Smooth muscle cell (in vitro differentiated cells): ENCODE data around the gene PRSS57. TPM values are rescaled to one million over a fixed set of nuclear protein-coding genes. Genes with fewer than 3 reads are reported as not detected.

ENCODE experiments used
- DNase-seq: peaks from one replicate; lab custom pipeline; 2025; ENCODE audit not compliant: unreplicated experiment; lab: John Stamatoyannopoulos, UW
- H2AFZ ChIP-seq: fragments of 200-600 bp; sonication (generic); 2 replicates; pipeline ENCODE4 v1.6.0; 2016; ENCODE audit warnings: antibody characterized with exemption, low read depth, mild to moderate bottlenecking
- H3F3A ChIP-seq: fragments of 200-600 bp; sonication (generic); 2 replicates; pipeline ENCODE4 v1.6.0; 2017; ENCODE audit warnings: antibody characterized with exemption, low read depth
- H3K27ac ChIP-seq: fragments of 200-600 bp; sonication (generic); 2 replicates; pipeline ENCODE4 v1.5.1; 2016; ENCODE audit warnings: low read depth, mild to moderate bottlenecking
- H3K27me3 ChIP-seq: fragments of 200-600 bp; sonication (generic); 2 replicates; pipeline ENCODE4 v1.6.1; 2016; ENCODE audit warnings: low read depth, mild to moderate bottlenecking
- H3K36me3 ChIP-seq: fragments of 200-600 bp; sonication (generic); 2 replicates; pipeline ENCODE4 v1.5.1; 2016; ENCODE audit warnings: low read depth
- H3K4me1 ChIP-seq: fragments of 200-600 bp; sonication (generic); 2 replicates; pipeline ENCODE4 v1.5.1; 2016; ENCODE audit warnings: low read depth
- H3K4me2 ChIP-seq: fragments of 200-600 bp; sonication (generic); 2 replicates; pipeline ENCODE4 v1.6.0; 2016; ENCODE audit warnings: mild to moderate bottlenecking
- H3K4me3 ChIP-seq: fragments of 200-600 bp; sonication (generic); 2 replicates; pipeline ENCODE4 v1.5.1; 2016; ENCODE audit warnings: mild to moderate bottlenecking
- H3K79me2 ChIP-seq: fragments of 200-600 bp; sonication (generic); 2 replicates; pipeline ENCODE4 v1.6.0; 2016; ENCODE audit warnings: low read depth, mild to moderate bottlenecking
- H3K9ac ChIP-seq: fragments of 200-600 bp; sonication (generic); 2 replicates; pipeline ENCODE4 v1.6.0; 2016; ENCODE audit warnings: low read depth
- H3K9me3 ChIP-seq: fragments of 200-600 bp; sonication (generic); replicated peaks from 2 replicates; pipeline ENCODE4 v1.5.1; 2016; ENCODE audit warnings: low read depth
- H4K20me1 ChIP-seq: fragments of 200-600 bp; sonication (generic); 2 replicates; pipeline ENCODE4 v1.6.0; 2016; ENCODE audit warnings: low read depth
- CTCF ChIP-seq: fragments of 200-600 bp; sonication (generic); IDR thresholded peaks from 2 replicates; pipeline ENCODE4 v1.5.1; 2017; ENCODE audit warnings: borderline replicate concordance, mild to moderate bottlenecking, antibody characterized with exemption; ENCODE audit not compliant: insufficient read depth, poor library complexity, severe bottlenecking
- WGBS: methylation state at CpG from one replicate; pipeline ENCODE4 v1.1.7; 2016; ENCODE audit warnings: low lambda C conversion rate; 5-methylcytosine and 5-hydroxymethylcytosine counted together
- polyA plus RNA-seq: library from polyadenylated mRNA; unstranded; fragments of >200 nt; fragmentation: Nextera tagmentation; extraction: Ambion mirVana; gene quantifications from 2 replicates; pipeline ENCODE4 v1.2.1, GENCODE V29; 2016
- total RNA-seq: library from RNA; depleted of rRNA; stranded (reverse); fragments of >200 nt; gene quantifications from 2 replicates; pipeline ENCODE4 v1.2.3, GENCODE V29; 2014

Gene PRSS57
- total and polyA plus RNA-seq, 2 experiments from 2014 or later, result not detected

GRCh38 chr19:647566-648284, 47.5 kb downstream of the PRSS57 start:
- H3K36me3 ChIP-seq, result no peaks in the 10 kb centered on the region
- peaks cover 21% of the 10 kb centered on the region for H3K79me2 ChIP-seq
- no peak overlapping the region for H3K9ac ChIP-seq
- 98% methylated on average over 43 of the region's 52 CpGs for WGBS
- no peaks in the 10 kb centered on the region for H3K9me3 ChIP-seq
- no peak overlapping the region for H3K4me2 ChIP-seq
- H3K4me3 ChIP-seq, result no peak overlapping the region
- H3F3A ChIP-seq, result no peaks in the 10 kb centered on the region
- peaks cover 44% of the 10 kb centered on the region for H4K20me1 ChIP-seq
- DNase-seq, result no peak
- no peaks in the 10 kb centered on the region for H3K4me1 ChIP-seq
- no peak for TF ChIP-seq CTCF
- H3K27ac ChIP-seq, result no peak overlapping the region
- no peak overlapping the region for H2AFZ ChIP-seq
- H3K27me3 ChIP-seq, result no peaks in the 10 kb centered on the region

GRCh38 chr19:646779-647565, 48.3 kb downstream of the PRSS57 start:
- H3F3A ChIP-seq, result no peaks in the 10 kb centered on the region
- no peak overlapping the region for H3K27ac ChIP-seq
- H2AFZ ChIP-seq, result no peak overlapping the region
- no peak overlapping the region for H3K4me3 ChIP-seq
- no peak for DNase-seq
- TF ChIP-seq CTCF, result no peak
- H3K27me3 ChIP-seq, result no peaks in the 10 kb centered on the region
- H3K4me2 ChIP-seq, result no peak overlapping the region
- H3K4me1 ChIP-seq, result no peaks in the 10 kb centered on the region
- peaks cover 14% of the 10 kb centered on the region for H3K79me2 ChIP-seq
- 98% methylated on average over 48 of the region's 48 CpGs for WGBS
- H3K9me3 ChIP-seq, result no peaks in the 10 kb centered on the region
- no peaks in the 10 kb centered on the region for H3K36me3 ChIP-seq
- H3K9ac ChIP-seq, result no peak overlapping the region
- peaks cover 37% of the 10 kb centered on the region for H4K20me1 ChIP-seq

- Histone ChIP-seq H2AFZ (no peak overlapping the region), H3K27ac (no peak overlapping the region), H3K4me2 (no peak overlapping the region), H3K4me1 (no peaks in the 10 kb centered on the region), H3K79me2 (peaks cover 6% of the 10 kb centered on the region), H3K27me3 (no peaks in the 10 kb centered on the region), H3K9ac (no peak overlapping the region), H4K20me1 (peaks cover 28% of the 10 kb centered on the region), H3F3A (no peaks in the 10 kb centered on the region), H3K9me3 (no peaks in the 10 kb centered on the region), H3K36me3 (no peaks in the 10 kb centered on the region), H3K4me3 (no peak overlapping the region)
- DNase-seq, result no peak
- TF ChIP-seq CTCF, result no peak
- WGBS, result 97% methylated on average over 57 of the region's 62 CpGs
Measured at GRCh38 chr19:645912-646778, 49.1 kb downstream of the PRSS57 start.
